WTC11 (cell line): ENCODE results near the gene SRRM3. TPM values are rescaled to one million over a fixed set of nuclear protein-coding genes. Genes with fewer than 3 reads are reported as not detected.

Experiments used
- ATF2 ChIP-seq: sonication (generic); formaldehyde crosslinking; IDR thresholded peaks from 2 replicates; pipeline ENCODE4 v1.8.1; 2022; ENCODE audit warnings: low read depth, missing genetic modification reagents, borderline replicate concordance
- ATF3 ChIP-seq: sonication (generic); formaldehyde crosslinking; conservative IDR thresholded peaks from 2 replicates; pipeline ENCODE4 v1.8.1; 2022; ENCODE audit warnings: mild to moderate bottlenecking, missing genetic modification reagents
- CREM ChIP-seq: sonication (generic); formaldehyde crosslinking; IDR thresholded peaks from 2 replicates; pipeline ENCODE4 v1.8.1; 2022; ENCODE audit warnings: mild to moderate bottlenecking, missing genetic modification reagents, moderate library complexity
- E2F1 ChIP-seq: sonication (generic); formaldehyde crosslinking; IDR thresholded peaks from 2 replicates; pipeline ENCODE4 v1.8.0; 2022; ENCODE audit warnings: mild to moderate bottlenecking, missing genetic modification reagents
- E2F4 ChIP-seq: sonication (generic); formaldehyde crosslinking; IDR thresholded peaks from 2 replicates; pipeline ENCODE4 v1.8.1; 2022; ENCODE audit warnings: low read depth, mild to moderate bottlenecking, moderate library complexity, missing genetic modification reagents, borderline replicate concordance
- E2F5 ChIP-seq: sonication (generic); formaldehyde crosslinking; IDR thresholded peaks from 2 replicates; pipeline ENCODE4 v1.8.1; 2022; ENCODE audit warnings: mild to moderate bottlenecking, moderate library complexity, missing genetic modification reagents
- FOXP4 ChIP-seq: sonication (generic); formaldehyde crosslinking; IDR thresholded peaks from 2 replicates; pipeline ENCODE4 v1.8.0; 2022; ENCODE audit warnings: mild to moderate bottlenecking, missing genetic modification reagents
- GABPB1 ChIP-seq: sonication (generic); formaldehyde crosslinking; IDR thresholded peaks from 2 replicates; pipeline ENCODE4 v1.8.1; 2023; ENCODE audit warnings: mild to moderate bottlenecking, missing genetic modification reagents
- JUN ChIP-seq: sonication (generic); formaldehyde crosslinking; IDR thresholded peaks from 2 replicates; pipeline ENCODE4 v1.8.0; 2023; ENCODE audit warnings: mild to moderate bottlenecking, missing genetic modification reagents
- KAT7 ChIP-seq: sonication (generic); formaldehyde crosslinking; IDR thresholded peaks from 2 replicates; pipeline ENCODE4 v1.8.1; 2023; ENCODE audit warnings: missing genetic modification reagents, mild to moderate bottlenecking, borderline replicate concordance
- USF1 ChIP-seq: sonication (generic); formaldehyde crosslinking; IDR thresholded peaks from 2 replicates; pipeline ENCODE4 v1.8.0; 2022; ENCODE audit warnings: mild to moderate bottlenecking, missing genetic modification reagents
- USF2 ChIP-seq: sonication (generic); formaldehyde crosslinking; IDR thresholded peaks from 2 replicates; pipeline ENCODE4 v1.8.1; 2023; ENCODE audit warnings: mild to moderate bottlenecking, missing genetic modification reagents, moderate library complexity
- ZNF671 ChIP-seq: fragments of 250-450 bp; sonication (Bioruptor Pico); IDR thresholded peaks from 2 replicates; pipeline ENCODE4 v1.8.0; 2021; ENCODE audit warnings: mild to moderate bottlenecking
- total RNA-seq: library from RNA; stranded (reverse); gene quantifications from 3 replicates; pipeline ENCODE4 v1.2.3, GENCODE V29; 2021
- TF ChIP-seq, protein P1 (sequence below): sonication (generic); formaldehyde crosslinking; IDR thresholded peaks from 2 replicates; pipeline ENCODE4 v1.8.0; 2023; ENCODE audit warnings: missing genetic modification reagents, mild to moderate bottlenecking, borderline replicate concordance
- TF ChIP-seq, protein P2 (sequence below): fragments of 200-600 bp; IDR thresholded peaks from 2 replicates; pipeline ENCODE4 v1.8.0; 2022; ENCODE audit warnings: antibody characterized with exemption
- TF ChIP-seq, protein P3 (sequence below): fragments of 250-450 bp; sonication (Bioruptor Pico); IDR thresholded peaks from 2 replicates; pipeline ENCODE4 v1.9.0; 2021; ENCODE audit warnings: mild to moderate bottlenecking

Gene SRRM3
- total RNA-seq, 1 experiment from 2014 or later: 17.7 TPM

DNA sequence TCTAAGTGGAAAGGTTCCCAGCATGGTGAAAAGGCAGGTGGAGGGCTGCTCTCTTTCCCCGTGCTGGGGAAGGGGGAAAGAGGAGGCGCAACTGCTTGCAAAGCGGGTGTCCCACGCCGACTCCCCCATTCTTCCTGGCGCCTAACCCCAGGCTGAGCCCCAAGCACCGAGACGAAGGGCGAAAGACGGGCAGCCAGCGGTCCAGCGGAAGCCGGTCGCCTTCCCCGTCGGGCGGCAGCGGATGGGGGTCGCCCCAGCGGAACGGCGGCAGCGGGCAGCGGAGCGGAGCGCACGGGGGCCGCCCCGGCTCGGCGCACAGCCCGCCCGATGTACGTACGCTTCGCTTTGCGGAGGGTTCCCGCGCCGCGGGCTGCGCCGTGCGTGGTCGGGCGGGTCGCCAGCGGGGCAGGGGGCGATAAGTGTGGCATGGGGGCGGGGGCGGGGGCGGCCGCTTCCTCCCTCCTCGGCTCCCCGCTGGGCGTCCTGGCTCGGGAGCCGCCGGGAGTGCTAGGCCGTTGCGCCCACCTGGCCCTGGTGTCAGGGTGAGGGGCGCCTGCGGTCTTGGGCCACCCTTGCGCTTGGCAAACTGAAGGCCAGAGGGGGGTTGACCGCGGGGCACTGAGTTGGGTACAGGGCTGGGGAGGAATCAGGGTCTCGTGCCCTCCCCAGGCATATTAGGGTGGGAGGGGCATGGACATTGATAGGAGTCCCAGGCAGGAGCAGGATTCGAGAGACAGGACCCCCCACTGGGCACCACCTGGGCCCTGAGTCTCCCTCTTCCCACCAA is 65.6 kb downstream of the SRRM3 start (continued):
- TF ChIP-seq ATF3: no peak
- no peak for TF ChIP-seq ZNF671
- TF ChIP-seq ATF2 (CRISPR knock-in tag): no peak
- no peak for TF ChIP-seq CREM (CRISPR knock-in tag)
- TF ChIP-seq, protein P1, sequence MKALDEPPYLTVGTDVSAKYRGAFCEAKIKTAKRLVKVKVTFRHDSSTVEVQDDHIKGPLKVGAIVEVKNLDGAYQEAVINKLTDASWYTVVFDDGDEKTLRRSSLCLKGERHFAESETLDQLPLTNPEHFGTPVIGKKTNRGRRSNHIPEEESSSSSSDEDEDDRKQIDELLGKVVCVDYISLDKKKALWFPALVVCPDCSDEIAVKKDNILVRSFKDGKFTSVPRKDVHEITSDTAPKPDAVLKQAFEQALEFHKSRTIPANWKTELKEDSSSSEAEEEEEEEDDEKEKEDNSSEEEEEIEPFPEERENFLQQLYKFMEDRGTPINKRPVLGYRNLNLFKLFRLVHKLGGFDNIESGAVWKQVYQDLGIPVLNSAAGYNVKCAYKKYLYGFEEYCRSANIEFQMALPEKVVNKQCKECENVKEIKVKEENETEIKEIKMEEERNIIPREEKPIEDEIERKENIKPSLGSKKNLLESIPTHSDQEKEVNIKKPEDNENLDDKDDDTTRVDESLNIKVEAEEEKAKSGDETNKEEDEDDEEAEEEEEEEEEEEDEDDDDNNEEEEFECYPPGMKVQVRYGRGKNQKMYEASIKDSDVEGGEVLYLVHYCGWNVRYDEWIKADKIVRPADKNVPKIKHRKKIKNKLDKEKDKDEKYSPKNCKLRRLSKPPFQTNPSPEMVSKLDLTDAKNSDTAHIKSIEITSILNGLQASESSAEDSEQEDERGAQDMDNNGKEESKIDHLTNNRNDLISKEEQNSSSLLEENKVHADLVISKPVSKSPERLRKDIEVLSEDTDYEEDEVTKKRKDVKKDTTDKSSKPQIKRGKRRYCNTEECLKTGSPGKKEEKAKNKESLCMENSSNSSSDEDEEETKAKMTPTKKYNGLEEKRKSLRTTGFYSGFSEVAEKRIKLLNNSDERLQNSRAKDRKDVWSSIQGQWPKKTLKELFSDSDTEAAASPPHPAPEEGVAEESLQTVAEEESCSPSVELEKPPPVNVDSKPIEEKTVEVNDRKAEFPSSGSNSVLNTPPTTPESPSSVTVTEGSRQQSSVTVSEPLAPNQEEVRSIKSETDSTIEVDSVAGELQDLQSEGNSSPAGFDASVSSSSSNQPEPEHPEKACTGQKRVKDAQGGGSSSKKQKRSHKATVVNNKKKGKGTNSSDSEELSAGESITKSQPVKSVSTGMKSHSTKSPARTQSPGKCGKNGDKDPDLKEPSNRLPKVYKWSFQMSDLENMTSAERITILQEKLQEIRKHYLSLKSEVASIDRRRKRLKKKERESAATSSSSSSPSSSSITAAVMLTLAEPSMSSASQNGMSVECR (CRISPR knock-in tag): no peak
- no peak for TF ChIP-seq E2F1
- TF ChIP-seq, protein P2, sequence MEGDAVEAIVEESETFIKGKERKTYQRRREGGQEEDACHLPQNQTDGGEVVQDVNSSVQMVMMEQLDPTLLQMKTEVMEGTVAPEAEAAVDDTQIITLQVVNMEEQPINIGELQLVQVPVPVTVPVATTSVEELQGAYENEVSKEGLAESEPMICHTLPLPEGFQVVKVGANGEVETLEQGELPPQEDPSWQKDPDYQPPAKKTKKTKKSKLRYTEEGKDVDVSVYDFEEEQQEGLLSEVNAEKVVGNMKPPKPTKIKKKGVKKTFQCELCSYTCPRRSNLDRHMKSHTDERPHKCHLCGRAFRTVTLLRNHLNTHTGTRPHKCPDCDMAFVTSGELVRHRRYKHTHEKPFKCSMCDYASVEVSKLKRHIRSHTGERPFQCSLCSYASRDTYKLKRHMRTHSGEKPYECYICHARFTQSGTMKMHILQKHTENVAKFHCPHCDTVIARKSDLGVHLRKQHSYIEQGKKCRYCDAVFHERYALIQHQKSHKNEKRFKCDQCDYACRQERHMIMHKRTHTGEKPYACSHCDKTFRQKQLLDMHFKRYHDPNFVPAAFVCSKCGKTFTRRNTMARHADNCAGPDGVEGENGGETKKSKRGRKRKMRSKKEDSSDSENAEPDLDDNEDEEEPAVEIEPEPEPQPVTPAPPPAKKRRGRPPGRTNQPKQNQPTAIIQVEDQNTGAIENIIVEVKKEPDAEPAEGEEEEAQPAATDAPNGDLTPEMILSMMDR: no peak
- TF ChIP-seq KAT7: peak; percentile 78; the same call in 1 of the 2 replicates
- TF ChIP-seq, protein P3, sequence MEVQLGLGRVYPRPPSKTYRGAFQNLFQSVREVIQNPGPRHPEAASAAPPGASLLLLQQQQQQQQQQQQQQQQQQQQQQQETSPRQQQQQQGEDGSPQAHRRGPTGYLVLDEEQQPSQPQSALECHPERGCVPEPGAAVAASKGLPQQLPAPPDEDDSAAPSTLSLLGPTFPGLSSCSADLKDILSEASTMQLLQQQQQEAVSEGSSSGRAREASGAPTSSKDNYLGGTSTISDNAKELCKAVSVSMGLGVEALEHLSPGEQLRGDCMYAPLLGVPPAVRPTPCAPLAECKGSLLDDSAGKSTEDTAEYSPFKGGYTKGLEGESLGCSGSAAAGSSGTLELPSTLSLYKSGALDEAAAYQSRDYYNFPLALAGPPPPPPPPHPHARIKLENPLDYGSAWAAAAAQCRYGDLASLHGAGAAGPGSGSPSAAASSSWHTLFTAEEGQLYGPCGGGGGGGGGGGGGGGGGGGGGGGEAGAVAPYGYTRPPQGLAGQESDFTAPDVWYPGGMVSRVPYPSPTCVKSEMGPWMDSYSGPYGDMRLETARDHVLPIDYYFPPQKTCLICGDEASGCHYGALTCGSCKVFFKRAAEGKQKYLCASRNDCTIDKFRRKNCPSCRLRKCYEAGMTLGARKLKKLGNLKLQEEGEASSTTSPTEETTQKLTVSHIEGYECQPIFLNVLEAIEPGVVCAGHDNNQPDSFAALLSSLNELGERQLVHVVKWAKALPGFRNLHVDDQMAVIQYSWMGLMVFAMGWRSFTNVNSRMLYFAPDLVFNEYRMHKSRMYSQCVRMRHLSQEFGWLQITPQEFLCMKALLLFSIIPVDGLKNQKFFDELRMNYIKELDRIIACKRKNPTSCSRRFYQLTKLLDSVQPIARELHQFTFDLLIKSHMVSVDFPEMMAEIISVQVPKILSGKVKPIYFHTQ (CRISPR knock-in tag): no peak
- TF ChIP-seq JUN (CRISPR knock-in tag): no peak
- TF ChIP-seq USF2 (CRISPR knock-in tag): no peak
- no peak for TF ChIP-seq GABPB1 (CRISPR knock-in tag)
- no peak for TF ChIP-seq USF1 (CRISPR knock-in tag)
- no peak for TF ChIP-seq E2F4 (CRISPR knock-in tag)
- TF ChIP-seq E2F5 (CRISPR knock-in tag): no peak
- TF ChIP-seq FOXP4 (CRISPR knock-in tag): no peak
